ENCODE results near the gene TMEM170B. TPM values are rescaled to one million over a fixed set of nuclear protein-coding genes. Genes with fewer than 3 reads are reported as not detected.

The TMEM170B gene
- total RNA-seq, 1 experiment from 2014 or later: 3.9 TPM

GRCh38 chr6:11497881-11498280 is 39.7 kb upstream of the TMEM170B start:
- no peaks in the 10 kb centered on the region for H3K27me3 ChIP-seq (ENCODE audit: insufficient read depth, low read depth)
- H3K79me2 ChIP-seq (ENCODE audit: low read depth): no peaks in the 10 kb centered on the region
- TF ChIP-seq EZH2 (IDR thresholded peaks at IDR 0.05; ENCODE audit: low read depth) (no peak), CTCF (conservative IDR thresholded peaks at IDR 0.05) (no peak)
- ChIA-PET POLR2A (ENCODE audit: unreplicated experiment) (interaction anchor here (0.5 to 0.7 kb wide), 2 partner anchors 274 to 370 kb away, joined by 4 to 16 read pairs; no protein-coding TSS in a partner anchor), CTCF (interaction anchor here (0.6 kb wide), 2 partner anchors 15 to 546 kb away, joined by 3 read pairs; no protein-coding TSS in a partner anchor)
- BruUV-seq (replicated peaks): no TSS peak
- peaks cover 12% of the 10 kb centered on the region for H3K4me1 ChIP-seq (replicated peaks; ENCODE audit: insufficient read depth)
- DNase-seq: no peak
- H3K36me3 ChIP-seq (ENCODE audit: low read depth): no peaks in the 10 kb centered on the region
- H3K4me3 ChIP-seq: no peak overlapping the region
- H3K9me2 ChIP-seq (ENCODE audit: insufficient read depth): no peaks in the 10 kb centered on the region
- intact Hi-C loops (cut with micrococcal nuclease; ENCODE audit: unreplicated experiment): loop anchor here (2.0 kb wide), 1 partner anchor 63 kb away; no protein-coding TSS in a partner anchor
- no peaks in the 10 kb centered on the region for H4K20me1 ChIP-seq (ENCODE audit: insufficient read depth)
- H2AFZ ChIP-seq: no peak overlapping the region
- no peak overlapping the region for H3K4me2 ChIP-seq
- no peaks in the 10 kb centered on the region; the same call in 1 of the 2 replicates for H3F3A ChIP-seq (ENCODE audit: insufficient read depth, low read depth)
- no peaks in the 10 kb centered on the region for H3K9me3 ChIP-seq (ENCODE audit: insufficient read depth, low read depth)
- no peak overlapping the region for H3K27ac ChIP-seq

- H3K27me3 ChIP-seq (ENCODE audit: insufficient read depth, low read depth): no peaks in the 10 kb centered on the region
- no peaks in the 10 kb centered on the region for H3K9me2 ChIP-seq (ENCODE audit: insufficient read depth)
- ChIA-PET CTCF (interaction anchor here (0.6 kb wide), 1 partner anchor 15 kb away, joined by 3 read pairs; no protein-coding TSS in a partner anchor), POLR2A (ENCODE audit: unreplicated experiment) (no interaction called here)
- H3F3A ChIP-seq (ENCODE audit: insufficient read depth, low read depth): no peaks in the 10 kb centered on the region; the same call in 1 of the 2 replicates
- no peaks in the 10 kb centered on the region for H3K36me3 ChIP-seq (ENCODE audit: low read depth)
- H3K4me3 ChIP-seq: no peak overlapping the region
- H3K79me2 ChIP-seq (ENCODE audit: low read depth): no peaks in the 10 kb centered on the region
- no peak overlapping the region for H3K4me2 ChIP-seq
- DNase-seq: no peak
- no peaks in the 10 kb centered on the region for H4K20me1 ChIP-seq (ENCODE audit: insufficient read depth)
- BruUV-seq (replicated peaks): no TSS peak
- no peak overlapping the region for H3K27ac ChIP-seq
- H3K9me3 ChIP-seq (ENCODE audit: insufficient read depth, low read depth): no peaks in the 10 kb centered on the region
- H2AFZ ChIP-seq: no peak overlapping the region
- no peak for TF ChIP-seq CTCF (conservative IDR thresholded peaks at IDR 0.05)
- no peak for TF ChIP-seq EZH2 (IDR thresholded peaks at IDR 0.05; ENCODE audit: low read depth)
- intact Hi-C loops (cut with micrococcal nuclease; ENCODE audit: unreplicated experiment): no loop called here
- H3K4me1 ChIP-seq (replicated peaks; ENCODE audit: insufficient read depth): peaks cover 11% of the 10 kb centered on the region
Observed at GRCh38 chr6:11500008-11500407, 37.5 kb upstream of the TMEM170B start.

- Histone ChIP-seq H3K36me3 (ENCODE audit: low read depth) (no peaks in the 10 kb centered on the region), H3K4me2 (no peak overlapping the region), H3F3A (ENCODE audit: insufficient read depth, low read depth) (no peaks in the 10 kb centered on the region), H4K20me1 (ENCODE audit: insufficient read depth) (no peaks in the 10 kb centered on the region), H3K27ac (no peak overlapping the region), H3K9me2 (ENCODE audit: insufficient read depth) (no peaks in the 10 kb centered on the region), H2AFZ (no peak overlapping the region), H3K9me3 (ENCODE audit: insufficient read depth, low read depth) (no peaks in the 10 kb centered on the region), H3K27me3 (ENCODE audit: insufficient read depth, low read depth) (no peaks in the 10 kb centered on the region), H3K4me3 (no peak overlapping the region), H3K79me2 (ENCODE audit: low read depth) (no peaks in the 10 kb centered on the region), H3K4me1 (replicated peaks; ENCODE audit: insufficient read depth) (no peaks in the 10 kb centered on the region)
- no peak for DNase-seq
- ChIA-PET POLR2A (ENCODE audit: unreplicated experiment) (no interaction called here), CTCF (no interaction called here)
- BruUV-seq (replicated peaks): no TSS peak
- intact Hi-C loops (cut with micrococcal nuclease; ENCODE audit: unreplicated experiment): no loop called here
- no peak for TF ChIP-seq CTCF (conservative IDR thresholded peaks at IDR 0.05)
- TF ChIP-seq EZH2 (IDR thresholded peaks at IDR 0.05; ENCODE audit: low read depth): no peak
Observed at GRCh38 chr6:11509471-11509870, 28.1 kb upstream of the TMEM170B start.

Data from PC-9 (cell line).